Transverse colon (tissue), 4 donors: ENCODE measurements around the gene KCNE3.

ENCODE experiments used
- CTCF ChIP-seq, 5 experiments: fragments of 200-600 bp in 3 of 5; fragments of 450-650 bp in 2 of 5; sonication (generic) in 3 of 5; IDR thresholded peaks; 1 replicate in 2 of 5; 2 replicates in 3 of 5; pipeline ENCODE4 v1.5.1; 2016 to 2017; ENCODE audit warnings: antibody characterized with exemption in 5 of 5, inconsistent platforms in 3 of 5, mild to moderate bottlenecking in 2 of 5, moderate library complexity in 1 of 5
- EP300 ChIP-seq: sonication (generic); formaldehyde crosslinking; IDR thresholded peaks from one replicate; pipeline ENCODE4 v1.6.1; 2017; ENCODE audit warnings: antibody characterized with exemption, low read depth
- POLR2A ChIP-seq: fragments of 450-650 bp; IDR thresholded peaks from one replicate; pipeline ENCODE4 v1.6.1; 2016; ENCODE audit warnings: antibody characterized with exemption, mild to moderate bottlenecking, moderate library complexity
- POLR2AphosphoS5 ChIP-seq, 3 donors: sonication (generic); formaldehyde crosslinking; IDR thresholded peaks; one replicate each; pipeline ENCODE4 v1.6.1; 2016; ENCODE audit warnings: antibody characterized with exemption in 3 of 3

GRCh38 chr11:74507582-74507981 is 40.2 kb upstream of the KCNE3 start:
- TF ChIP-seq CTCF (IDR thresholded peaks at IDR 0.05) (no peak), POLR2AphosphoS5 (IDR thresholded peaks at IDR 0.05) (no peak), POLR2A (no peak), EP300 (no peak)
